GM12873 (cell line): Measurements from ENCODE around the gene FBXO40.

Experiments
- CTCF ChIP-seq: IDR thresholded peaks from 2 replicates; pipeline ENCODE4 v1.5.1; 2012; ENCODE audit warnings: low read depth, mild to moderate bottlenecking, moderate library complexity, low read length, control low read depth; ENCODE audit not compliant: insufficient read depth; ENCODE audit errors: missing control alignments

Gene FBXO40

GRCh38 chr3:121645054-121645453, 51.9 kb downstream of the FBXO40 start:
- TF ChIP-seq CTCF: no peak

GRCh38 chr3:121648219-121648958, 55.2 kb downstream of the FBXO40 start:
- TF ChIP-seq CTCF: no peak

GRCh38 chr3:121649645-121650044, 56.5 kb downstream of the FBXO40 start:
- no peak for TF ChIP-seq CTCF

- no peak for TF ChIP-seq CTCF
Measured at GRCh38 chr3:121651684-121652083, 58.5 kb downstream of the FBXO40 start.

- TF ChIP-seq CTCF: no peak
Measured at GRCh38 chr3:121654493-121655385, 61.6 kb downstream of the FBXO40 start.

- TF ChIP-seq CTCF: no peak
Measured at GRCh38 chr3:121658716-121659435, 65.7 kb downstream of the FBXO40 start.

- TF ChIP-seq CTCF: no peak
Measured at GRCh38 chr3:121659586-121659985, 66.4 kb downstream of the FBXO40 start.
